Ishikawa (cell line): ENCODE data around the gene RYR2.

ENCODE experiments used
- EP300 ChIP-seq: IDR thresholded peaks from 2 replicates; pipeline ENCODE4 v1.6.1; 2012; ENCODE audit warnings: borderline replicate concordance
- TF ChIP-seq, protein P1 (sequence below): IDR thresholded peaks from 2 replicates; pipeline ENCODE4 v1.6.1; 2012; ENCODE audit warnings: low read depth, mild to moderate bottlenecking

DNA sequence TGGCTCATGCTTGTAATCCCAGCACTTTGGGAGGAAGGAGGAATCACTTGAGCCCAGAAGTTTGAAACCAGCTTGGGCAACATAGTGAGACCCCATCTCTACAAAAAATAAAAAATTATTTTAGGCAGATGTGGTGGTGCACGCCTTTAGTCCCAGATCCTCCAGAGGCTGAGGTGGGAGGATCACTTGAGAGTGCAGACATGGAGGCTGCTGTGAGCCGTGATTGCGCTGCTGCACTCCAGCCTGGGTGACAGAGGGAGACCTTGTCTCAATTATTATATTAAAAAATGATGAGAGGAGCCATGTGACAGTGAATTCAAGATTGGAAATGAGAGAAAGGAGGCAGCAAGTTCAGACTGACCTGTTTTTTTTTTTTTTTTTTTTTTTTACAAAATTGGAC is 566.4 kb downstream of the RYR2 start:
- no peak for TF ChIP-seq EP300
- TF ChIP-seq, protein P1, sequence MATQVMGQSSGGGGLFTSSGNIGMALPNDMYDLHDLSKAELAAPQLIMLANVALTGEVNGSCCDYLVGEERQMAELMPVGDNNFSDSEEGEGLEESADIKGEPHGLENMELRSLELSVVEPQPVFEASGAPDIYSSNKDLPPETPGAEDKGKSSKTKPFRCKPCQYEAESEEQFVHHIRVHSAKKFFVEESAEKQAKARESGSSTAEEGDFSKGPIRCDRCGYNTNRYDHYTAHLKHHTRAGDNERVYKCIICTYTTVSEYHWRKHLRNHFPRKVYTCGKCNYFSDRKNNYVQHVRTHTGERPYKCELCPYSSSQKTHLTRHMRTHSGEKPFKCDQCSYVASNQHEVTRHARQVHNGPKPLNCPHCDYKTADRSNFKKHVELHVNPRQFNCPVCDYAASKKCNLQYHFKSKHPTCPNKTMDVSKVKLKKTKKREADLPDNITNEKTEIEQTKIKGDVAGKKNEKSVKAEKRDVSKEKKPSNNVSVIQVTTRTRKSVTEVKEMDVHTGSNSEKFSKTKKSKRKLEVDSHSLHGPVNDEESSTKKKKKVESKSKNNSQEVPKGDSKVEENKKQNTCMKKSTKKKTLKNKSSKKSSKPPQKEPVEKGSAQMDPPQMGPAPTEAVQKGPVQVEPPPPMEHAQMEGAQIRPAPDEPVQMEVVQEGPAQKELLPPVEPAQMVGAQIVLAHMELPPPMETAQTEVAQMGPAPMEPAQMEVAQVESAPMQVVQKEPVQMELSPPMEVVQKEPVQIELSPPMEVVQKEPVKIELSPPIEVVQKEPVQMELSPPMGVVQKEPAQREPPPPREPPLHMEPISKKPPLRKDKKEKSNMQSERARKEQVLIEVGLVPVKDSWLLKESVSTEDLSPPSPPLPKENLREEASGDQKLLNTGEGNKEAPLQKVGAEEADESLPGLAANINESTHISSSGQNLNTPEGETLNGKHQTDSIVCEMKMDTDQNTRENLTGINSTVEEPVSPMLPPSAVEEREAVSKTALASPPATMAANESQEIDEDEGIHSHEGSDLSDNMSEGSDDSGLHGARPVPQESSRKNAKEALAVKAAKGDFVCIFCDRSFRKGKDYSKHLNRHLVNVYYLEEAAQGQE = no peak
